B cell (primary cell): Measurements from ENCODE around the gene ANKS1A. TPM values are rescaled to one million over a fixed set of nuclear protein-coding genes. Genes with fewer than 3 reads are reported as not detected.

Experiments
- ATAC-seq: fragments of 200-7000 bp; cut with Tn5 transposase; one replicate; pipeline ENCODE4 v1.10.0; 2021; ENCODE audit warnings: low read depth, mild to moderate bottlenecking, moderate number of reproducible peaks, moderate library complexity
- CTCF ChIA-PET: fragments of 350-600 bp; sonication (Branson Sonifier 250); formaldehyde crosslinking; loops from one replicate; lab custom pipeline; 2021; ENCODE audit warnings: antibody characterized with exemption, inconsistent platforms; lab: Charles Lee
- POLR2A ChIA-PET: fragments of 350-600 bp; sonication (Branson Sonifier 250); formaldehyde crosslinking; loops from one replicate; lab custom pipeline; 2021; ENCODE audit warnings: antibody characterized with exemption; lab: Charles Lee
- DNase-seq: peaks from one replicate; pipeline ENCODE4 v3.0.0; 2013
- H2AFZ ChIP-seq: 2 replicates; pipeline ENCODE4 v1.6.1; 2012; ENCODE audit warnings: mild to moderate bottlenecking, low read depth, low read length; ENCODE audit not compliant: insufficient read depth, poor library complexity, severe bottlenecking
- H3K27ac ChIP-seq, 2 donors: 1 replicate in 1 of 2; 2 replicates in 1 of 2; pipeline ENCODE4 v1.5.1; 2012 to 2013; ENCODE audit warnings: low read length in 2 of 2, mild to moderate bottlenecking in 2 of 2, moderate library complexity in 1 of 2
- H3K27me3 ChIP-seq, 4 experiments: fragments of 200-600 bp in 1 of 4; sonication (generic) in 1 of 4; replicated peaks in 1 of 4; 1 replicate in 2 of 4; 2 replicates in 2 of 4; pipeline versions ENCODE4 v1.6.1 to v1.7.0; 2013 to 2016; ENCODE audit warnings: low read length in 3 of 4, mild to moderate bottlenecking in 2 of 4, mixed read lengths in 1 of 4, moderate library complexity in 1 of 4; ENCODE audit not compliant: insufficient read depth in 4 of 4, control insufficient read depth in 3 of 4; ENCODE audit errors: control extremely low read depth in 1 of 4
- H3K36me3 ChIP-seq, 2 experiments: replicated peaks in 1 of 2; 1 replicate in 1 of 2; 2 replicates in 1 of 2; pipeline versions ENCODE4 v1.6.1 to v1.7.1; 2013; ENCODE audit warnings: low read length in 1 of 2; ENCODE audit not compliant: insufficient read depth in 2 of 2, control insufficient read depth in 1 of 2; ENCODE audit errors: control extremely low read depth in 1 of 2, extremely low read depth in 1 of 2
- H3K4me1 ChIP-seq, 2 donors: fragments of 200-600 bp in 1 of 2; sonication (generic) in 1 of 2; 1 replicate in 1 of 2; 2 replicates in 1 of 2; pipeline versions ENCODE4 v1.5.1 to v1.6.1; 2013 to 2017; ENCODE audit warnings: low read length in 2 of 2; ENCODE audit not compliant: control insufficient read depth in 2 of 2, insufficient read depth in 2 of 2
- H3K4me2 ChIP-seq: replicated peaks from 2 replicates; pipeline ENCODE3; 2012; ENCODE audit warnings: mild to moderate bottlenecking, low read depth, low read length; ENCODE audit not compliant: poor library complexity, severe bottlenecking
- H3K4me3 ChIP-seq, 5 experiments: fragments of 200-600 bp in 1 of 5; sonication (generic) in 1 of 5; 1 replicate in 3 of 5; 2 replicates in 2 of 5; pipeline versions ENCODE4 v1.5.1 to v1.7.0; 2011 to 2016; ENCODE audit warnings: low read length in 4 of 5, mild to moderate bottlenecking in 4 of 5, low read depth in 2 of 5, control low read depth in 1 of 5, moderate library complexity in 1 of 5; ENCODE audit not compliant: insufficient read depth in 1 of 5; ENCODE audit errors: control extremely low read depth in 1 of 5, extremely low read depth in 1 of 5
- H3K79me2 ChIP-seq: fragments of 200-600 bp; sonication (generic); one replicate; pipeline ENCODE4 v1.6.0; 2016; ENCODE audit warnings: low read length; ENCODE audit not compliant: control insufficient read depth, insufficient read depth
- H3K9ac ChIP-seq: fragments of 200-600 bp; sonication (generic); 2 replicates; pipeline ENCODE4 v1.6.1; 2017; ENCODE audit warnings: mild to moderate bottlenecking, low read length, moderate library complexity
- H3K9me3 ChIP-seq, 3 donors: one replicate each; pipeline versions ENCODE4 v1.6.1 to v1.7.1; 2013; ENCODE audit warnings: low read length in 2 of 3; ENCODE audit not compliant: control insufficient read depth in 2 of 3, insufficient read depth in 1 of 3; ENCODE audit errors: control extremely low read depth in 1 of 3
- H4K20me1 ChIP-seq: 2 replicates; pipeline ENCODE4 v1.6.0; 2012; ENCODE audit warnings: mild to moderate bottlenecking, low read length; ENCODE audit not compliant: insufficient read depth, control insufficient read depth, poor library complexity, severe bottlenecking
- H3K27ac Mint-ChIP-seq: one replicate; pipeline ENCODE4 v1.8.0; 2021; ENCODE audit warnings: mixed read lengths
- H3K27me3 Mint-ChIP-seq: one replicate; pipeline ENCODE4 v1.8.0; 2021; ENCODE audit warnings: mixed read lengths
- H3K4me1 Mint-ChIP-seq: one replicate; pipeline ENCODE4 v1.8.0; 2021; ENCODE audit warnings: mixed read lengths
- H3K4me3 Mint-ChIP-seq: one replicate; pipeline ENCODE4 v1.8.0; 2021; ENCODE audit warnings: mixed read lengths
- H3K9me3 Mint-ChIP-seq: one replicate; pipeline ENCODE4 v1.8.0; 2022; ENCODE audit warnings: mixed read lengths; ENCODE audit not compliant: insufficient read depth
- CTCF ChIP-seq: fragments of 200-600 bp; IDR thresholded peaks from one replicate; pipeline ENCODE4 v1.8.0; 2022; ENCODE audit warnings: antibody characterized with exemption, mild to moderate bottlenecking
- EZH2 ChIP-seq: IDR thresholded peaks from 2 replicates; pipeline ENCODE4 v1.6.1; 2012; ENCODE audit warnings: borderline replicate concordance, low read depth, mild to moderate bottlenecking, moderate library complexity, low read length; ENCODE audit not compliant: insufficient read depth, poor library complexity, severe bottlenecking
- WGBS: methylation state at CpG from one replicate; pipeline ENCODE4 v1.1.5; 2013; ENCODE audit warnings: missing lambda C conversion rate; ENCODE audit not compliant: insufficient coverage; 5-methylcytosine and 5-hydroxymethylcytosine counted together
- intact Hi-C: fragments of 100-400 bp; cut with micrococcal nuclease; formaldehyde crosslinking; loops from one replicate; pipeline ENCODE4 v1.10.0; 2022
- polyA plus RNA-seq: library from polyadenylated mRNA; depleted of rRNA; stranded (reverse); fragments of >200 nt; gene quantifications from 2 replicates; pipeline ENCODE4 v1.2.3, GENCODE V29; 2012
- total RNA-seq, 2 donors: library from RNA; stranded (reverse); fragments of 120-200 nt in 1 of 2; gene quantifications; 1 replicate in 1 of 2; 2 replicates in 1 of 2; pipeline versions ENCODE4 v1.2.3 to v1.2.4, GENCODE V29; 2013 to 2022

Gene ANKS1A
- total and polyA plus RNA-seq, 2 donors (not counting 1 experiment from before 2014, with no cell fraction given), result 3.4 to 19.7 TPM

DNA sequence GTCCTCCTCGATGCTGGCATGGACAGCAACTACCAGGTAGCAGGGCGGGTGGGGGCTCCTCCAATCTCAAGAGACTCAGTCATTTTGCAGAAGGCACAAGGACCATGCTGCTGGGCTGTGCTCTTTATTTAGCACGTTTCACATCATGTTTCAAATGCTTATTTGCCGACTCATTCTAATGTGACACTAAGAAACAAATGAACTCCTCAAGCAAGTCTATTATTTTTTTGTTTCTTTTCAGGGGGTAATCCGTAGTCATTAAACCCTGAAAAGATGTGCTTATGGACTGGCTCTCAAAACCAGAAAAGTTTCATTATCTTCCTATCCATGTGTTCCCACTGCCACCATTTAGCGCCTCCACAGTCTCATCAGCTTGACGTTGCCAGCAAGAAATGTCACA is 92.9 kb downstream of the ANKS1A start:
- Mint-ChIP-seq H3K27me3 (no peaks in the 10 kb centered on the region), H3K4me3 (no peak overlapping the region), H3K27ac (no peak overlapping the region), H3K9me3 (no peaks in the 10 kb centered on the region), H3K4me1 (no peaks in the 10 kb centered on the region)
- 74% methylated on average over 3 of the region's 7 CpGs for WGBS
- no peak overlapping the region for H3K9ac ChIP-seq
- H3K9me3 ChIP-seq, result no peaks in the 10 kb centered on the region
- no peak overlapping the region for H3K4me2 ChIP-seq
- H3K79me2 ChIP-seq, result no peaks in the 10 kb centered on the region
- no peak overlapping the region for H3K27ac ChIP-seq
- POLR2A ChIA-PET, result no interaction called here
- no peaks in the 10 kb centered on the region for H4K20me1 ChIP-seq
- no peaks in the 10 kb centered on the region for H3K27me3 ChIP-seq
- CTCF ChIA-PET, result no interaction called here
- intact Hi-C loops, result no loop called here
- H2AFZ ChIP-seq, result no peak overlapping the region
- no peak for DNase-seq
- H3K36me3 ChIP-seq, result peaks cover 0 to 37% of the 10 kb centered on the region in 2 experiments
- TF ChIP-seq CTCF, result no peak
- TF ChIP-seq EZH2, result no peak
- H3K4me3 ChIP-seq, result no peak overlapping the region
- H3K4me1 ChIP-seq, result no peaks in the 10 kb centered on the region
- ATAC-seq, result no peak

- TF ChIP-seq EZH2 (no peak), CTCF (no peak)
- H3K4me3 Mint-ChIP-seq, result no peak overlapping the region
- no peaks in the 10 kb centered on the region for H3K4me1 Mint-ChIP-seq
- ChIA-PET CTCF (no interaction called here), POLR2A (no interaction called here)
- Histone ChIP-seq H3K9ac (no peak overlapping the region), H3K27ac (no peak overlapping the region), H3K36me3 (peaks cover 0 to 36% of the 10 kb centered on the region in 2 experiments), H3K79me2 (no peaks in the 10 kb centered on the region), H3K4me1 (no peaks in the 10 kb centered on the region), H2AFZ (no peak overlapping the region), H3K27me3 (no peaks in the 10 kb centered on the region), H3K9me3 (no peaks in the 10 kb centered on the region), H3K4me3 (no peak overlapping the region), H3K4me2 (no peak overlapping the region), H4K20me1 (no peaks in the 10 kb centered on the region)
- intact Hi-C loops, result no loop called here
- H3K27ac Mint-ChIP-seq, result no peak overlapping the region
- ATAC-seq, result no peak
- no peaks in the 10 kb centered on the region for H3K9me3 Mint-ChIP-seq
- WGBS, result 87% methylated on average over 11 of the region's 11 CpGs
- H3K27me3 Mint-ChIP-seq, result no peaks in the 10 kb centered on the region
- DNase-seq, result no peak
These were observed 93.4 kb downstream of the ANKS1A start for GRCh38 chr6:34982424-34982852.
